ENCODE data around the gene LRRFIP2. TPM values are rescaled to one million over a fixed set of nuclear protein-coding genes. Genes with fewer than 3 reads are reported as not detected.
A peak's percentile ranks its signal among the peaks of the same experiment; 100 is the strongest.
"Not testable (repeated sequence)": the region's sequence is repeated elsewhere in the genome, so short reads cannot be mapped to it uniquely, and the experiment has no call there.

Gene LRRFIP2
- total RNA-seq, 1 donor from 2014 or later = 137 TPM

DNA sequence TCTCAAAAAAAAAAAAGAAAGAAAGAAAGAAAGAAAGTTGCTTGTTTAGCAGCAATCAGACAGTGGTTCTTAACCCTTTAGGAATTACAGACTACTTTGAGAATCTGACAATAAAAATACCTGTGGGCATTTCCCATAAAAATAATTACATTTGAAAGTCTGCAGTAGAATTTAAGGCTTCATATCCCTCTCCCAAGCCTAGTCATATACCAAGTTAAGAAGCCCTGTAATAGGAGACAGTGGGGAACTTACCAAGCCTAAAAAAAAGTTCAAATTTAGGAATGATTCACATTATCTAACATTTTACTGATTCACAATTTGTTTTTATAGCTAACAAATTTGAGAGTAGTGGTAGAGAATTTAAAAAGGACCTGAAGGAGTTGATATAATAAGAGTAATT is 47.5 kb downstream of the LRRFIP2 start:
- intact Hi-C loops (cut with micrococcal nuclease) = no loop called here
- DNase-seq (no peak), ATAC-seq (no peak)

DNA sequence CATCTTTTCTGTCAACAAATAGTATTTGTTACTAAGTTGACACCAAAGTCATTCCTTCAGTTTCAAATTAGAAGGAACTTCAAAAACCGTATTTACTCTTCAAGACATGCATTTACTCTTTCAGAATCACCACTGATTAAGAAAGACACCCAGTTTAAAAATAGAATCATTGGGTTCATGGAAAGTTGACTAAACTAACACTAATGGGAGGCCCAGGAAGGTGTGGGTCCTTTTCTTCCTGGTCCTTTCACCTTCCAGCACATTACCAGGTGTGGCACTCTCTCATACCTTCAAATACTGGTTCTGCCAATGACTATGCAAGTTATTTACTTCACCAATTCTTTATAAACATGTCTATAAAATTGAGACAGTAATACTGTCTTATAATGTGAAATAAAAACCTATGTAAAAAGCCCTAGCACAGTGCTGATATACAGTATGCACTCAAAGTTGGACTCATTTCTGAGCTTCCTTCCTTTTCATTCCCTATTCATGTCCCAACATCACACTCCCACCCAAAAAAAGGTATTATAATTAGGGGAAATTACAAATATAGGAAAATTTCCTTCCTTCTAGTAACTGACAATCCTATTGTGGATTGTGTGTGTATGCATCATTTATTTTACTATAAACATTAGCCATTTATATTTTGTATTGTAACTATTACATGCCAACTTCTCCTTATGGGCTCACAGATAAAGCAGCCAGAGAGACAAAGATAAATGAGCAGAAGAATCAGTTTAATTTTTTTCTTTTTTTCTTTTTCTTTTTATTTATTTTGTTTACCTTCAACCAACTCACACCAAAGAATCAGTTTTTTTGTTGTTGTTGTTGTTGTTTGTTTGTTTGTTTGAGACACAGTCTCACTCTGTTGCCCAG is 48.9 kb downstream of the LRRFIP2 start:
- ATAC-seq = no peak
- no peak for DNase-seq
- intact Hi-C loops (cut with micrococcal nuclease) = no loop called here

DNA sequence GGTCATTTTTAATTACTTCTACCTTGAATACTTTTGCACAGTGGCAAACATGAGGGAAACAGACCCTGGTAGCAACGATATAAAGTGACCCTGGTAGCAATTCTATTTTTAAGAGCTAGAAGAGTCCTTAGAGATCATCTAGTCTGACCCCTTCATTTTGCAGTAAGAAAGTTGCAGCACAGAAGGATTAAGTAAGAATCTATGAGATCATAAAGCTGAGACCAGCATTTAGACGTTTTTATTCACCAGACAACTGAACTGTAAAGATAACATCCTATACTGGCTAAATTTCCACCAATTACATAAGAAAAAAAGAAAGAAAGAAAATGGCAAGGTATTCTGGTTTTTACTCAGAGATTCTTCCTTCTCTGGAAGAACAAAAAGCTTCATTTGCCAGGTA is 49.9 kb downstream of the LRRFIP2 start:
- DNase-seq = no peak
- ATAC-seq = no peak
- intact Hi-C loops (cut with micrococcal nuclease) = no loop called here

DNA sequence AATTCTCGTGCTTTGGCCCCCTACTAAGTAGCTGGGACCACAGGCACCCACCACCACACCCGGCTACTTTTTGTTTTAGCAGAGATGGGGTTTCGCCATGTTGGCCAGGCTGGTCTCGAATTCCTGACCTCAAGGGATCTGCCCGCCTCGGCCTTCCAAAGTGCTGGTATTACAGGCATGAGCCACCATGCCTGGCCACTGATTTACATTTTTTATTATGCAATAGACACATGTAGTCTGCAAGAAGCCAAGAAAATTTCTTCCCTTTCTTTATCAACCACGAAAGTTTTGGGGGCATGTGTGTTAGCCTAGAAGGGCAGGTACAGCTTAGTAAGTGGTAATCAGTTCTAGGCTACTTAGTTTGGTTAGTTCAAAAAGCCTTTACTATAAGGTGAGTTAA is 51.1 kb downstream of the LRRFIP2 start:
- no peak for ATAC-seq
- intact Hi-C loops (cut with micrococcal nuclease) = no loop called here
- no peak for DNase-seq

DNA sequence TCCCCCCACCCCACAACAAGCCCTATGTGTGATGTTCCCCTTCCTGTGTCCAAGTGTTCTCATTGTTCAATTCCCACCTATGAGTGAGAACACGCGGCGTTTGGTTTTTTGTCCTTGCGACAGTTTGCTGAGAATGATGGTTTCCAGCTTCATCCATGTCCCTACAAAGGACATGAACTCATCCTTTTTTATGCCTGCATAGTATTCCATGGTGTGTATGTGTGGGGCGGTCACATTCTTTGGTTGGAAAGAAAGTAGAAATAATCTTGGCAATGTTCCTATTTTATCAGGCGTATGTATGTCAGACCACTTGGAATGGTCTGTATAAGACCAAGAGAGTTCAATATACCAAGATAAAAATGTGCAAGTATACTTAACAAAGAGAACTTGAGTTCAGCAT is 52.3 kb downstream of the LRRFIP2 start:
- DNase-seq; ATAC-seq; intact Hi-C loops (cut with micrococcal nuclease): not testable (repeated sequence)

DNA sequence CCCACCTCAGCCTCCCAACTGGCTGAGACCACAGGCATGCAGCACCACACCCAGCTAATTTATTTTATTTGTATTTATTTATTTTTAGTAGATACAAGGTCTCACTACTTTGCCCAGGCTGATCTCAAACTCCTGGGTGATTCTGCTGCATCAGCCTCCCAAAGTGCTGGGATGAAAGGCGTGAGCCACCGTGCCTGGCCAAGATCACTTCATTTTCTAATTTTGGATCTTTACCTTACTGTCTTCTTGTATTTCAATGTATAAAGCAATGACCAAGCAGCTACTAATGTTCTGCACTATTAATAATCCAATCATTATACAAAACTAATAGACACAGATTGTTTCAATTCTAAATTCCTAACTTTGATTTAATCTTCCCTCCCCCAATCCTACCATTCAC is 56.2 kb downstream of the LRRFIP2 start:
- intact Hi-C loops (cut with micrococcal nuclease) = no loop called here
- peak; percentile 17 for ATAC-seq
- no peak for DNase-seq

DNA sequence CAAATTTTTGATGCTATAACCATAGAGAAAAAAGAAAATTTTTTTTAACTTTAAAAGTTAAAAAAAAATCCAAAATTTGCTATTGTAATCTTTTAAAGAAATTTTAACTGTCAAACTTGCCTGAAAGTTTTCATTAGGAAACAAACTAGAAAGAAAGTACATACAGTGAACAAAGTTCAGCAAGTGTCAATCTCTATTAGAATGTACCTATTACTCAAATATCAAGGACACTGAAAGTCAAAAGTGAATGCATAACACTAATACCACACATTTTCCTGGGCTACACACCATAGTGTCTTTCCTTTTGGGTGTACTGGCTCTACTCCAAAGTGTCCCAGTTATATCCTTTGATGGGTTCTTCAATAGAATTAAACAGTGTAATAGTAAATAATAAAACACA is 56.8 kb downstream of the LRRFIP2 start:
- intact Hi-C loops (cut with micrococcal nuclease) = no loop called here
- ATAC-seq (no peak), DNase-seq (no peak)

DNA sequence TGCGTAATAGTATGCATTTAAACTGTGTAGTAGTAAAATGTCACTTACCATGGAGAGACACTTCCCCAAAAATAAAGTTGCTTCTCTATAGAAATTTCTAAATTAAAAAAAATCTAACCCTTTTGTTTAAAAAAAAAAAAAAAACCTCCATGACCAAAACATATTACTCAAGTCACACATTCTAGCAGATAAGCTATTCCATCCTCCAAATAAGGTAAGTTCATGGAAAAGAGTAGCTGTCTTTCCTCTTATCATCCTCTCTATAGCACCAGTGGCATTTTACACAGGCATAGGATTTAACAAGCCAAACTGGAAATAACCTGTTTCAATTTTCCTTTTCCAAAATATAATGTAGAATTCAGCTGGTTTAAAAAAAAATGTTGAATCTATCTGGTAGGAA is 57.4 kb downstream of the LRRFIP2 start:
- intact Hi-C loops (cut with micrococcal nuclease) = no loop called here
- DNase-seq (no peak), ATAC-seq (no peak)

DNA sequence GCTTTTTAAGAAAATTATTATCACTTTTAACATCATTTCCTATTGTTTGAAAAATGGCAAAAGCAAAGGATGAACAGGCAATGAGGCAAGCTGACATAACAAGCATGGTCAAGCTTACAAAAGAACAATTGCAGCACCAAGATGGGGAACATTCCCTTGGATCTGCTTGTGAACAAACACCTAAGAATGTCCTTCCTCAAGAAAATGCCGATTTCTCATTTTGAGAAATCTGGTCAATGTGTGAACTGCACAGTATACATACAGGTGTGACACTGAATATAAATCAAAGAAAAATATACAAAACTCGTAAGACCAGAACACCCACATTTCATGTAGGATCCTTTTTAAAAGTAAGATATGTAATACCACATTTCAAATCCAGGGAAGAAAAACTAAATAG is 58.9 kb downstream of the LRRFIP2 start:
- intact Hi-C loops (cut with micrococcal nuclease) = no loop called here
- ATAC-seq (no peak), DNase-seq (no peak)

DNA sequence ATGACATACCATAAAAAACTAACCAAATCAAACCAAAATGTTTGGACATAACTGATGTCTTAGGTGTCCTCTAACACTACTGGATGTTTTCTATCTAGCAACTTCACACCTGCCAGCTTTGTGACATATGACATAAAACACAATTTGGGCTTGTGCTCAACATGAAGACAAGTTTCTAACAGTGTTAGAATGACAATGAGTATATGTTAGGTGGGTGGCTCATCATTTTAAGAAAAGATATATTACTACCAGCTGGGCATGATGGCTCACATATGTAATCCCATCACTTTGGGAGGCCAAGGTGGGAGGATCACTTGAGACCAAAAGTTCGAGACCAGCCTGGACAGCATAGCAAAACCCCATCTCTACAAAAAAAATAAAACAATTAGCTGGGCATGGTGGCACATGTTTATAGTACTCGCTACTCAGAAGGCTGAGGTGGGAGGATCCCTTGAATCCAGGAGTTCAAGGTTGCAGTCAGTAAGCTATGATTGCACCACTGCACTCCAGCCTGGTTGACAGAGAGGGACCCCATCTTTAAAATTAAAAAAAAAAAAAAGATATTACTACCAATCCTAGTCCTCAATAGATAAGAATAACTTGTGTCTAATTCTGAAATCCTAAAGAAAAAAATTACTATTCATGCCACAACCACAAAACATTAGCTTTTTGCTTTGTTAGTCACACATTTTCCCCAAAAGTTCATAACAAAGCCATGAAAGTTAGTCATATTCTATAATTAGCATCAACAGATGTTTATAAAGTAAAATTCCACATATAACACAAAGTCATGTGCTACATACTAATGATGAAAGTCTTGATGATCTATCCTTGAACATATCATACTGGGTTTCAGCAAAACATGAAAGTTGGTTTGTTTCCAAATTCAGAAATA is 59.9 kb downstream of the LRRFIP2 start:
- intact Hi-C loops (cut with micrococcal nuclease) = no loop called here
- no peak for DNase-seq
- ATAC-seq = no peak

DNA sequence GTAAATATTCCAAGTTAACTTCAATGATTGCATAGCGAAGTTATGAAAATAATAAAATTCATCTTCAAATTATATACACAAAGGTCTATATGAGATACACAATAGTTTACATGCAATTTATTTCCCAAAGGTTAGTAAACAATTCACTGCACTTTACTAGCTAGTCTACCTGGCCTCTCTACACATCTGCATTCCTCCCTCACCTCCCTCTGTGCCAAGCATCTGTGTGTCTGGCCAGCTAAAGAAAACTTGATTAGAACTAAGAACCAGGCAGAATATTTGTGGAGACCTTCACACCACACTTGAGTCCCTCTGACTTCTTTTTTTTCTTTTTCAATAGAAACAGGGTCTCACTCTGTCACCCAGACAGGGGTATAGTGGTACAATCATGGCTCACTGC is 61.4 kb downstream of the LRRFIP2 start:
- intact Hi-C loops (cut with micrococcal nuclease) = no loop called here
- ATAC-seq (no peak), DNase-seq (no peak)

DNA sequence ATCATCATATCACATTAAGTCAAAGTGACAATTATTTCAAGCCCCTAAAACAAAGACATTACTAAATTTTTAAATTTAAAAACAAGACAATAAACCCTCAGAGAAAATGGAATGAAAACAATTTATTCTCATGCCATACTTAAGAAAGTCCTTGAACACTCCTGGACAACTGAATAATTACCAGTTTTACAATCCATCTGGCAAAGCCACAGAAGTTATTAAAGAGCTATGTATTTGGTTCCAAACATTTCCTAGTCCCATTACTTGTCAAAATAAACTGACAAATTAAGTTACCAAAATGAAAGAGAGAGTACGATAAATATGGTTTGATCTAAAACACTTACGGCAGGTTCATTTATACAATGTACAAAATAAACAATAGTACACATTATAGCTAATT is 63.2 kb downstream of the LRRFIP2 start:
- DNase-seq = no peak
- intact Hi-C loops (cut with micrococcal nuclease) = no loop called here
- no peak for ATAC-seq

DNA sequence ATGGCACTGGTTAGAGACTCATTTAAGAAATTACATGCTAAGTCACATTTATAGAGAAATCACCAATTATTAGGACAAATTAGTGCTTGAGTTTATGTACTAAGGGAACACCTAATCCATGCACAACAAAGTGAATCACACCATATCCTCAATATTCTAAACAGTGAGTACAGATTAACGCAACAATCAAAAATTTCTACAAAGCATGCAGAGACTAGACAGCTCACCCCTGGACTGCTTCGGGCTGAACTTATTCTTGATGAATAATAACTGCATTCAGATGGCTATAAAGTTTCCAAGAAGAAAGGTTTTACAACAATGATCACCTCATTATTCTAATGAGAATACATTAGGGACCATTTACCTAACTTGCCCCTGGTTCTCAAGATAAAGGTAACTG is 66.5 kb downstream of the LRRFIP2 start:
- ATAC-seq = no peak

DNA sequence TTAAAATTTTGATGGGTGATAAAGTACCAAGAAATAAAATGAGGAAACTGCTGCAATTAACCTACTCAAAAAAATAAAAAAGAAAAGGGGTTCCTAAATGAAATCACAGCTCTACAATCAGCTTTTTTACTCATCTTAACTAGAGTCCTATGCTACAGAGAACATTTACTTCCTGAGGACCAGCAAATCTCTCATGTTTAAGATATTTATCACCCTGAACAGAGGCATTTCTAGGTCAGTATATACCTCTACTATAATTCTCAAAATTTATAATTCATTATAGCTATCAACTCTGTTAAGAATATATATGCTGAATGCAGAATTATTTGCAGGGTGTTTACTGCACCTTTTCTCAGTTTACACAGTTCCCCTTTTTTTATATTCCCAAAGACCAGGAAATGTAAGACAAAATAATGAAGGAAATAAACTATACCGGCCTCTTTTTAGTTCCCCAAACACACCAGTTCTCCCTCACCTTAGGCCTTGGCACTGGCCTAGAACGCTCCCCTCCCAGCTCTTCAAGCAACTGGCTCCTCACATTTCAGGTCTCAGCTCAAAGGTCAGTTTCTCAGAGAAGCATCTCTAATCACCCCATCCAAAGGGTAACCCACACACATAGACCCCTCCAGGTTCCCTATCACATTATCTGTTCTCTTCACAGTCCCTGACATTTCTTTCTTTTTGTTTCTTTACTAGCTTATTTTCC is 71.1 kb downstream of the LRRFIP2 start:
- intact Hi-C loops (cut with micrococcal nuclease) = no loop called here
- no peak for ATAC-seq

More for the DNA sequence above, 66.5 kb downstream of the LRRFIP2 start:
- intact Hi-C loops (cut with micrococcal nuclease) = no loop called here
- DNase-seq = no peak

DNA sequence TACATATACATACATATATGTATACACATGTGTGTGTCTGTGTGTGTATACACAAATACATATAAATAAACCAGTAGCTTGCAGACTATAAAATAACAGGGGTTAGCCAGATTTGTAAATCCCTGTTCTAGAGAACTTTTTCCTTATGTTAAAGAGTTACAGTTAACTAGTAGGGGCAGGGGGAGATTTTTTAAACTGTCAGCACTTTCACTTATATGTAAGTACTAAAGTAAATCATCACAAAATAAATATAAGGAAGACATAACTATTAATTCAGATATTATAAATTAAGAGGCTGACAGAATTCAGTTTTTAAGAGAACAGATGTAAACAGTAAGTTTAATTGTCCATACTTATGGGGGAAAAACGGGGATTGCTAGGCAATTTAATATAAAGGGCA is 74.0 kb downstream of the LRRFIP2 start:
- ATAC-seq (no peak), DNase-seq (no peak)
- intact Hi-C loops (cut with micrococcal nuclease) = no loop called here

More for the DNA sequence above, 71.1 kb downstream of the LRRFIP2 start:
- no peak for DNase-seq

DNA sequence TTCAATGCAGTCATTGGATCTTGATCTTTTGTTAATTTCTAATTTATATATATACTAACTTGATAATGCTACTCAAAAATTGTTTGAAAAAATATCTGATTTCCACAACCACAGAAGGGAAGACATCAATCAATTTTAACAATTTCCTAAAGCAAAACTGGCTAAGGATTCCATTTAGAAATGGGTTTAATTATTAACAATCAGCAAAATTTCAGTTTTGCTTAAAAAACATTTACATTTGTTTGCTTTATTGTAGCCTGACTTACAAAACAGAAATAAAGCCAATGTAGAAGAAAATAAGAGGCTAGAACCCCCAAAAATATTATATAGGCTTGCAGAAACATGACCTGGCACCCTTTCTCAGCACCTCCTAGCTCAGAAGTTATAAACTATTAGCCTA is 74.9 kb downstream of the LRRFIP2 start:
- intact Hi-C loops (cut with micrococcal nuclease) = no loop called here
- DNase-seq (no peak), ATAC-seq (no peak)

DNA sequence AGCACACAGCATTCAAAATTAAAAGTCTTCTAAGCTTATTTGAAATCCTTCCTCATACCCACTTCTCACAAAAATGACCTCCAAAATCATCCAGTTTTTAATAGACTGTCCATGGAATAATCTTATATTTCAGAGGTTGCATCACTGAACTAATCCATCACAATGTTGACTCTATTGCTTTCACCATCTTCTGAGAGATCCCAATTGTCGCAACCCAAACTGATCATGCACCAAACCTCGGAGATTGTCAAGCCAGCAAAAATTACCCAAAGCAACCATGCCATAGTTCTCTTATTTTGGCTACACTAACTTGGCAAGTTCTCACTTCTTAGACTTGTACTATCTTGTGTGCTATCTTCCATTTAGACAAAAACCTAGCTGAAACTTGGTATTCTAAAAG is 75.5 kb downstream of the LRRFIP2 start:
- no peak for ATAC-seq
- intact Hi-C loops (cut with micrococcal nuclease) = no loop called here
- no peak for DNase-seq

DNA sequence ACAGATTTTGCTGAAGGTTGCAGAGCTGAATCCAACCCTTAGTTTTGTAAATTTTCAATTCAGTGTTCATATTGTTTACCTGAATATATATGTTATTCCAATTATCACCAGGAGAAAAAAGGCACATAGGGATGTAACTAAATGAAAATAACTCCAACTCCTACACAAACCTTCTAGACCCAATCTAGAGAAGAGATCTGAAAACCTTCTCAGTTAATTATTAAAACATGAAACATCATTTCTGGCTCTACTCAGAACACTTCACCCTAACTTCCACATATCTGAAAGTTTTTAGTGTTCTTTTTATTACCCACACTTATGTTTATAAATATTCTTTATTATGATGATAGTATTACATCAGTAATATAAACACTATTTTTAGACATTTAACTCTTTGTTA is 76.6 kb downstream of the LRRFIP2 start:
- intact Hi-C loops (cut with micrococcal nuclease) = no loop called here
- DNase-seq (no peak), ATAC-seq (no peak)

DNA sequence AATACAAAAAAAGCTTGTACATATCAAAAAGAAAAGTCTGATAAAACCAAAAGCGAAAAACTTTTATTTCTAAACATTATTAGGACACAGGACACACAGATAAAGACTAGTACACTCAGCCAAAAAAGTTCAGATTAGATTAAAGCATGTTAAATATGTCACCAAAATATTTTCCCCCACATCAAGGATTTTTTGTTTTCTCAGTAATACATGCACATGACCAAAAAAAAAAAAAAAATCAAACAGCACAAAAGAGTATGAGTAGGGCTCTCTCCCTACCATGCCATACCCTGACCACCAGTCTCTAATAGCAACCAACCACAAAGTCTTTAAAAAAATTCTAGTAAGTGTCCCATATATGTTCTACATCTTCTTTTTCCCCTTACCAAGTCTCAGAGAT is 77.4 kb downstream of the LRRFIP2 start:
- ATAC-seq (peak; percentile 52), DNase-seq (no peak)
- intact Hi-C loops (cut with micrococcal nuclease) = no loop called here

DNA sequence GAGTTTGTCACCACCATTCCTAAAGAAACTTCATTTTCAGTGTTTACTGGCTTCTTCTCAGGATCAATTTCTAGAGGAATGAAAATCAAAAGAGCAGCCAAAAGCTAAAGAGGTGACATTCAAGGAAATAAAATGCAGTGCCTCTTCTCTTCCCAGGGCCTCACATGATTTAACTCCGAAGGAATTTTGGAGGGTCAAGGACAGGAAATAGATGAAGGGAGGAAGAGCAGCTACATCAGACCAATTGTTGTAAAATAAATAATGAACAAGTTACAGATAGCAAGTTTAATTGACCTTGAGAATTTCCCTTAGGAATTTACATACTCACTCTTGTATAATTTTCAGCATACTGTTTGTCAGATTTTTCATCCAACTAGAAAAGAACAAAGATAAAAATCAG is 78.1 kb downstream of the LRRFIP2 start:
- intact Hi-C loops (cut with micrococcal nuclease) = no loop called here
- ATAC-seq = peak; percentile 46
- no peak for DNase-seq

Measured in left ventricle myocardium superior (tissue), 1 donor.